Muscle of leg (tissue), 11 donors: Measurements from ENCODE around the gene ZNF778. TPM values are rescaled to one million over a fixed set of nuclear protein-coding genes. Genes with fewer than 3 reads are reported as not detected.

ENCODE experiments used
- DNase-seq: peaks from one replicate; pipeline ENCODE4 v3.0.0; 2013
- H3K27ac ChIP-seq: one replicate; pipeline ENCODE4 v1.5.1; 2013; ENCODE audit warnings: mild to moderate bottlenecking, low read length, control low read depth
- H3K27me3 ChIP-seq: one replicate; pipeline ENCODE4 v1.6.1; 2013; ENCODE audit warnings: low read length; ENCODE audit not compliant: control insufficient read depth, insufficient read depth
- H3K36me3 ChIP-seq: one replicate; pipeline ENCODE4 v1.6.1; 2013; ENCODE audit warnings: low read length; ENCODE audit not compliant: control insufficient read depth, insufficient read depth
- H3K4me1 ChIP-seq: one replicate; pipeline ENCODE4 v1.6.1; 2013; ENCODE audit warnings: low read length; ENCODE audit not compliant: control insufficient read depth, insufficient read depth
- H3K4me3 ChIP-seq: one replicate; pipeline ENCODE4 v1.5.1; 2013; ENCODE audit warnings: low read length, control low read depth
- H3K9me3 ChIP-seq: replicated peaks from 2 replicates; pipeline ENCODE4 v1.6.1; 2013; ENCODE audit warnings: low read depth, low read length; ENCODE audit not compliant: control insufficient read depth
- WGBS: methylation state at CpG from one replicate; pipeline ENCODE4 v1.1.5; 2013; ENCODE audit warnings: missing lambda C conversion rate; ENCODE audit not compliant: insufficient coverage; 5-methylcytosine and 5-hydroxymethylcytosine counted together
- polyA plus RNA-seq, 8 donors: library from polyadenylated mRNA; unstranded; fragments of 120-200 nt; gene quantifications; one replicate each; pipeline versions ENCODE4 v1.2.1 to v1.2.3, GENCODE V29; 2013; ENCODE audit warnings: inconsistent platforms in 1 of 8, low replicate concordance in 1 of 8; ENCODE audit not compliant: insufficient read length in 8 of 8, insufficient read depth in 1 of 8
- total RNA-seq: library from RNA; stranded (reverse); fragments of 120-200 nt; gene quantifications from one replicate; pipeline ENCODE4 v1.2.4, GENCODE V29; 2013

ZNF778 gene
- total and polyA plus RNA-seq, 9 donors: 4.6 to 7.7 (median 5.6) TPM

- Histone ChIP-seq H3K27me3 (peaks cover 20% of the 10 kb centered on the region), H3K4me3 (no peak overlapping the region), H3K9me3 (no peaks in the 10 kb centered on the region), H3K36me3 (peaks cover 46% of the 10 kb centered on the region), H3K27ac (no peak overlapping the region), H3K4me1 (peaks cover 7% of the 10 kb centered on the region)
- peak; percentile 4 for DNase-seq
- WGBS: 78% methylated on average over 45 of the region's 45 CpGs
Observed at GRCh38 chr16:89194340-89195311, 22.9 kb upstream of the ZNF778 start.

GRCh38 chr16:89195521-89196171 is 21.9 kb upstream of the ZNF778 start:
- H3K27me3 ChIP-seq: peaks cover 31% of the 10 kb centered on the region
- DNase-seq: no peak
- 79% methylated on average over 19 of the region's 21 CpGs for WGBS
- H3K9me3 ChIP-seq: no peaks in the 10 kb centered on the region
- peaks cover 17% of the 10 kb centered on the region for H3K4me1 ChIP-seq
- no peak overlapping the region for H3K4me3 ChIP-seq
- H3K27ac ChIP-seq: no peak overlapping the region
- H3K36me3 ChIP-seq: peaks cover 36% of the 10 kb centered on the region

- H3K27ac ChIP-seq: no peak overlapping the region
Observed at GRCh38 chr16:89197033-89197632, 20.4 kb upstream of the ZNF778 start.

DNA sequence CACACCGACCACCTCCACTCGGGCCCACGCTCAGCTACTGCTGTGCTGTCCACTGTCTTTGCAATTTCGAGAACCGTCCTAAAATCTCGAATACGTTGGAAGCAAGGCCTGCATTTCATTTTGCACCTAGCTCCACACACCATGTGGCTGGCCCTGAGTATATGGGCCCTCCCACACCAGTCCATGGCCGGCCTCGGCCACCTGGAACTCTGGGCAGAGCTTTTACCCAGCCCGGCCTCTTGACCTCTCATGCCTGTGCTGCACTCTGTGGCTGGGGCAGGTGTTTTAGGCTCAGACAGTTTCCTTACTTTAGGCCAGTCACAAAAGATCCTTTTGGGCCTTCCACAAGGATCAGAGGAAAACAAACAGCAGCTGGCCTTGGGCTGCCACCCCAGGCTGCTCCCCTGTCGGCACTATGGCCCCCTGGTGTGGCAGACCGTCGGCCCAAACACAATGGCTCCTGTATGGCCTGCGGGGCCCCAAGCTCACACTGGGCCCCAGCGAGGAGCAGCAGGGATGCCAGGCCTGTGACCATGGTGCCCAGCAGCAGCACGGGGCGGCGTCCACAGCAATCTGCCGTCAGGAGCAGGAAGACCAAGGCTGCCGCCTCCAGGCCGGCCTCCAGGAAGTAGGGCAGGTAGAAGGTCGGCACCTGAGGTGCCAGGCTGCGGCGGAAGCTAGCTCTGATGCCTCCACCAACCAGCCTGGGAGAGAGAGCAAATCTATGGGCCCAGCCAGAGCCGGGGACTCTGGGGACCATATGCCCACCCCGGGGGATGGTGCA is 19.7 kb upstream of the ZNF778 start:
- Histone ChIP-seq H3K4me3 (no peak overlapping the region), H3K27me3 (peaks cover 44% of the 10 kb centered on the region), H3K9me3 (no peaks in the 10 kb centered on the region), H3K4me1 (peaks cover 19% of the 10 kb centered on the region), H3K27ac (no peak overlapping the region), H3K36me3 (peaks cover 28% of the 10 kb centered on the region)
- 64% methylated on average over 26 of the region's 26 CpGs for WGBS
- DNase-seq: no peak

More at GRCh38 chr16:89197033-89197632, 20.4 kb upstream of the ZNF778 start:
- Histone ChIP-seq H3K4me1 (peaks cover 19% of the 10 kb centered on the region), H3K4me3 (no peak overlapping the region), H3K36me3 (peaks cover 28% of the 10 kb centered on the region), H3K27me3 (peaks cover 37% of the 10 kb centered on the region), H3K9me3 (no peaks in the 10 kb centered on the region)
- DNase-seq: no peak
- WGBS: 74% methylated on average over 10 of the region's 13 CpGs

GRCh38 chr16:89198417-89199240 is 18.9 kb upstream of the ZNF778 start:
- Histone ChIP-seq H3K36me3 (peaks cover 24% of the 10 kb centered on the region), H3K9me3 (no peaks in the 10 kb centered on the region), H3K27ac (no peak overlapping the region), H3K27me3 (peaks cover 49% of the 10 kb centered on the region), H3K4me1 (peaks cover 19% of the 10 kb centered on the region), H3K4me3 (no peak overlapping the region)
- DNase-seq: no peak
- WGBS: 63% methylated on average over 22 of the region's 28 CpGs

- Histone ChIP-seq H3K36me3 (peaks cover 16% of the 10 kb centered on the region), H3K4me3 (no peak overlapping the region), H3K4me1 (peaks cover 19% of the 10 kb centered on the region), H3K27me3 (peaks cover 49% of the 10 kb centered on the region), H3K9me3 (no peaks in the 10 kb centered on the region), H3K27ac (no peak overlapping the region)
- no peak for DNase-seq
- 67% methylated on average over 20 of the region's 22 CpGs for WGBS
Observed at GRCh38 chr16:89199241-89200123, 18.0 kb upstream of the ZNF778 start.

DNA sequence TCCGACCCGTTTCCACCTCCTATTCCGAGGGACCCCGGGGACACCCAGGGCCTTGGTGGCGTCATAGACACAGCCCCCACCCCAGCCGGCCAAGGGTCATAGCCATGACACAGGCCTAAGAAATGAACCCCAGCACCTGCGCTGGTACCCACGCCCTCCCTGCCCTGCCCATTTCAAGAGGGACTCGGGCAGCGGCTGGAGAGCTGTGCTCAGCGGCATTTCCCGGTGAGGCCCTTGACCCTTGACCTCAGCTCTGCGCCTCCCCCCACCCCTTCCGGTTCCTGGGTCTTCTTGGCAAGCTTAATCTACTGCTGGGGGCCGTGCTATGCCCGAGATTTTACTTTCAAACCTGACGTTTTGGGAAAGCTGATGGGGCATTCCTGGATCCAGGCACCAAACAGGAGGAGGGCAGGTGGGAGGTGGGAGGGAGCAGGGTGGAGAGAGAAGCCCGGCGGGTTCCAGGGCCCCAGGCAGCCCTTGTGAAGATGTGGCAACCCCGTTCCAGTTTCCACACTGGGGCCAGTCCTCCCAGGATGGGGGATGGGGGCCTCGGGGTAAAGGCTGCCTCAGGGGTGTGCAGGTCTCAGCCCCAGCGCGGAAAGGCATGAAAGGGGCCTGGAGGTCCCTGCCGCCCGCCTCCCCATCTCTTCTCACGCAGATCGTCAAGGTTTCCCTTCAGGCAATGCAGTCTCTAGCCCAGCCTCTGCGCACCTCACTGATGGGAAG is 17.2 kb upstream of the ZNF778 start, which contains the start of gene SLC22A31:
Gene SLC22A31 (minus strand): TSS at position 414 of the 726 bp plus-strand sequence. CDS start 36 bp downstream, at position 378.
- no peak within 1 kb of the TSS for H3K4me3 ChIP-seq
- no peak within 1 kb of the TSS for H3K27ac ChIP-seq
- peaks cover 54% of the 10 kb centered on the region for H3K27me3 ChIP-seq
- 11% methylated on average over 23 of the region's 28 CpGs for WGBS
- H3K9me3 ChIP-seq: no peaks in the 10 kb centered on the region
- no peak for DNase-seq
- peaks cover 19% of the 10 kb centered on the region for H3K4me1 ChIP-seq
- peaks cover 9% of the 10 kb centered on the region for H3K36me3 ChIP-seq

- Histone ChIP-seq H3K36me3 (peaks cover 3% of the 10 kb centered on the region), H3K4me3 (no peak overlapping the region), H3K27me3 (peaks cover 54% of the 10 kb centered on the region), H3K27ac (no peak overlapping the region), H3K9me3 (no peaks in the 10 kb centered on the region), H3K4me1 (peaks cover 19% of the 10 kb centered on the region)
- WGBS: 1% methylated on average over 58 of the region's 58 CpGs
- no peak for DNase-seq
Observed at GRCh38 chr16:89200850-89201411, 16.6 kb upstream of the ZNF778 start.
